ENCODE measurements around the gene BLOC1S2.
"Not testable (repeated sequence)": the region's sequence is repeated elsewhere in the genome, so short reads cannot be mapped to it uniquely, and the experiment has no call there.

Gene BLOC1S2

GRCh38 chr10:100286051-100287033 is at the start of gene BLOC1S2:
Gene BLOC1S2 (minus strand): TSS chr10:100286680. CDS start chr10:100286659, 21 bp downstream.
- peak; percentile 74 for DNase-seq (ENCODE audit: low read depth)

- no peak for DNase-seq (ENCODE audit: low read depth)
These were observed 48.3 kb upstream of the BLOC1S2 start for GRCh38 chr10:100334762-100335161.

- DNase-seq (ENCODE audit: low read depth) = no peak
These were observed 47.4 kb upstream of the BLOC1S2 start for GRCh38 chr10:100333661-100334440.

GRCh38 chr10:100333106-100333505 is 46.6 kb upstream of the BLOC1S2 start:
- no peak for DNase-seq (ENCODE audit: low read depth)

GRCh38 chr10:100330079-100330478 is 43.6 kb upstream of the BLOC1S2 start, which contains the start of gene PKD2L1:
Gene PKD2L1 (minus strand): TSS chr10:100330228. CDS start chr10:100330103, 125 bp downstream.
- no peak for DNase-seq (ENCODE audit: low read depth)

- no peak for DNase-seq (ENCODE audit: low read depth)
These were observed 41.7 kb upstream of the BLOC1S2 start for GRCh38 chr10:100328198-100328597.

- no peak for DNase-seq (ENCODE audit: low read depth)
These were observed 41.2 kb upstream of the BLOC1S2 start for GRCh38 chr10:100327718-100328009.

GRCh38 chr10:100327007-100327717 is 40.7 kb upstream of the BLOC1S2 start:
- DNase-seq (ENCODE audit: low read depth) = no peak

GRCh38 chr10:100325158-100325557 is 38.7 kb upstream of the BLOC1S2 start:
- no peak for DNase-seq (ENCODE audit: low read depth)

GRCh38 chr10:100319707-100320402 is 33.4 kb upstream of the BLOC1S2 start:
- no peak for DNase-seq (ENCODE audit: low read depth)

GRCh38 chr10:100318207-100318606 is 31.7 kb upstream of the BLOC1S2 start:
- no peak for DNase-seq (ENCODE audit: low read depth)

GRCh38 chr10:100315615-100316014 is 29.1 kb upstream of the BLOC1S2 start:
- no peak for DNase-seq (ENCODE audit: low read depth)

- DNase-seq (ENCODE audit: low read depth) = no peak
These were observed 24.8 kb upstream of the BLOC1S2 start for GRCh38 chr10:100311298-100311697.

- no peak for DNase-seq (ENCODE audit: low read depth)
These were observed 21.2 kb upstream of the BLOC1S2 start for GRCh38 chr10:100307684-100308083.

GRCh38 chr10:100306861-100307260 is 20.4 kb upstream of the BLOC1S2 start:
- DNase-seq (ENCODE audit: low read depth) = no peak

- DNase-seq (ENCODE audit: low read depth) = no peak
These were observed 17.9 kb upstream of the BLOC1S2 start for GRCh38 chr10:100304414-100304813.

GRCh38 chr10:100303724-100304319 is 17.3 kb upstream of the BLOC1S2 start:
- no peak for DNase-seq (ENCODE audit: low read depth)

GRCh38 chr10:100301123-100301522 is 14.6 kb upstream of the BLOC1S2 start:
- DNase-seq (ENCODE audit: low read depth) = not testable (repeated sequence)

GRCh38 chr10:100297242-100297641 is 10.8 kb upstream of the BLOC1S2 start:
- DNase-seq (ENCODE audit: low read depth) = no peak

- no peak for DNase-seq (ENCODE audit: low read depth)
These were observed 6.6 kb upstream of the BLOC1S2 start for GRCh38 chr10:100293066-100293465.

- DNase-seq (ENCODE audit: low read depth) = not testable (repeated sequence)
These were observed 5.8 kb upstream of the BLOC1S2 start for GRCh38 chr10:100292300-100292699.

Data from stimulated activated CD8-positive, alpha-beta memory T cell treated with anti-CD3 and anti-CD28 coated beads, Interleukin-12 subunit alpha, Interleukin-12 subunit beta, amount 100 ng/mL, for 1 hour (primary cell).